ENCODE results near the gene TRIM37. TPM values are rescaled to one million over a fixed set of nuclear protein-coding genes. Genes with fewer than 3 reads are reported as not detected.

Gene TRIM37
- total and polyA plus RNA-seq, 2 of the 8 experiments (the other 6 are each of a cell fraction or from before 2014, with no cell fraction given), result 38.2 to 57.0 TPM

GRCh38 chr17:59084154-59084553 is 22.5 kb downstream of the TRIM37 start:
- POLR2A ChIA-PET (ENCODE audit: partially characterized antibody), result interaction anchor here (0.9 kb wide), 1 partner anchor 25 kb away, joined by 3 read pairs; no protein-coding TSS in a partner anchor
- Histone ChIP-seq H3K79me1 (ENCODE audit: low read depth, low read length) (no peaks in the 10 kb centered on the region), H3K18ac (ENCODE audit: extremely low read depth, low read length) (no peak overlapping the region), H3K56ac (replicated peaks; ENCODE audit: insufficient read length, low read depth, low read length) (no peak overlapping the region), H3K23me2 (ENCODE audit: low read depth, low read length) (no peaks in the 10 kb centered on the region), H2BK5ac (ENCODE audit: low read depth, low read length) (no peak overlapping the region), H3K4me1 (replicated peaks in 1 of 4; ENCODE audit: control insufficient read depth in 3 of 4, insufficient read depth in 4 of 4, low read length in 3 of 4) (no peaks in the 10 kb centered on the region), H3K4ac (replicated peaks; ENCODE audit: insufficient read length, low read depth, low read length) (no peak overlapping the region), H2BK120ac (replicated peaks; ENCODE audit: low read depth, low read length) (no peak overlapping the region), H4K8ac (ENCODE audit: extremely low read depth, insufficient read depth, low read length) (no peak overlapping the region), H3K4me2 (ENCODE audit: insufficient read depth in 1 of 2, low read depth in 2 of 2, low read length in 2 of 2) (no peak overlapping the region), H3K23ac (ENCODE audit: insufficient read length) (no peak overlapping the region), H2AK5ac (ENCODE audit: low read depth, low read length) (no peak overlapping the region), H3K9me3 (ENCODE audit: insufficient read depth in 2 of 2, low read depth in 1 of 2, low read length in 1 of 2) (no peaks in the 10 kb centered on the region), H4K5ac (ENCODE audit: insufficient read length, low read depth, low read length) (no peak overlapping the region), H2BK12ac (ENCODE audit: low read depth, low read length) (no peak overlapping the region), H4K20me1 (replicated peaks in 1 of 2; ENCODE audit: control insufficient read depth in 1 of 2, insufficient read depth in 2 of 2, low read length in 2 of 2) (peaks cover 2 to 3% of the 10 kb centered on the region in 2 experiments), H3K4me3 (ENCODE audit: extremely low read depth in 1 of 4, insufficient read depth in 2 of 4, low read depth in 3 of 4, low read length in 4 of 4) (no peak overlapping the region), H2BK20ac (ENCODE audit: low read length) (no peak overlapping the region), H3K36me3 (ENCODE audit: control insufficient read depth in 2 of 4, insufficient read depth in 4 of 4, low read length in 3 of 4) (peaks cover 0 to 40% (median 16%) of the 10 kb centered on the region in 4 experiments; a peak in 7 of 8 replicates), H2BK15ac (ENCODE audit: low read length) (no peak overlapping the region), H3K79me2 (ENCODE audit: control insufficient read depth in 1 of 2, insufficient read depth in 2 of 2, low read length in 2 of 2) (0 out of 4 replicates have a peak, but pooled peaks cover 0 to 5% of the 10 kb centered on the region in 2 experiments), H3K14ac (ENCODE audit: insufficient read length) (no peak overlapping the region), H2AFZ (ENCODE audit: low read length) (no peak overlapping the region), H3K9ac (replicated peaks in 1 of 4; ENCODE audit: extremely low read depth in 1 of 4, low read depth in 3 of 4, low read length in 3 of 4) (no peak overlapping the region), H3K27ac (ENCODE audit: low read depth, low read length) (no peak overlapping the region), H4K91ac (replicated peaks; ENCODE audit: insufficient read length, low read length) (no peak overlapping the region), H3K27me3 (replicated peaks in 1 of 4; ENCODE audit: control insufficient read depth in 3 of 4, extremely low read depth in 1 of 4, insufficient read depth in 3 of 4, low read length in 3 of 4) (no peaks in the 10 kb centered on the region)
- FAIRE-seq, result no peak
- CTCF ChIA-PET (ENCODE audit: partially characterized antibody), result no interaction called here
- WGBS, 2 experiments (ENCODE audit: extremely low coverage in 1 of 2, insufficient coverage in 1 of 2, insufficient read length in 1 of 2, insufficient replicate concordance in 2 of 2, low coverage in 1 of 2, low lambda C conversion rate in 2 of 2, missing lambda C conversion rate in 1 of 2), result 87% methylated on average over 4 of the region's 4 CpGs; no CpG with 5 or more reads in 1 of the 2 experiments
- no peak for DNase-seq (ENCODE audit: low read depth in 1 of 2, low spot score in 2 of 2)
- TF ChIP-seq CHD2 (IDR thresholded peaks at IDR 0.05; ENCODE audit: low read length), result no peak
- TF ChIP-seq BCL11A (IDR thresholded peaks at IDR 0.05; ENCODE audit: low read depth in 2 of 2, low read length in 2 of 2), result no peak
- no peak for TF ChIP-seq CHD1 (IDR thresholded peaks at IDR 0.05; ENCODE audit: low read depth, low read length)
- TF ChIP-seq TBP (IDR thresholded peaks at IDR 0.05; ENCODE audit: low read depth, low read length), result no peak
- TF ChIP-seq JUN (IDR thresholded peaks at IDR 0.05; ENCODE audit: low read depth, low read length), result no peak
- TF ChIP-seq CEBPB (IDR thresholded peaks at IDR 0.05; ENCODE audit: low read depth, low read length), result no peak
- TF ChIP-seq GTF2F1 (IDR thresholded peaks at IDR 0.05; ENCODE audit: borderline replicate concordance, low read depth, low read length), result no peak
- no peak for TF ChIP-seq HDAC6 (IDR thresholded peaks at IDR 0.05; ENCODE audit: low read depth, low read length)
- no peak for TF ChIP-seq JUND (IDR thresholded peaks at IDR 0.05; ENCODE audit: low read length)
- TF ChIP-seq ASH2L (IDR thresholded peaks at IDR 0.05; ENCODE audit: low read length), result no peak
- TF ChIP-seq, protein P1, sequence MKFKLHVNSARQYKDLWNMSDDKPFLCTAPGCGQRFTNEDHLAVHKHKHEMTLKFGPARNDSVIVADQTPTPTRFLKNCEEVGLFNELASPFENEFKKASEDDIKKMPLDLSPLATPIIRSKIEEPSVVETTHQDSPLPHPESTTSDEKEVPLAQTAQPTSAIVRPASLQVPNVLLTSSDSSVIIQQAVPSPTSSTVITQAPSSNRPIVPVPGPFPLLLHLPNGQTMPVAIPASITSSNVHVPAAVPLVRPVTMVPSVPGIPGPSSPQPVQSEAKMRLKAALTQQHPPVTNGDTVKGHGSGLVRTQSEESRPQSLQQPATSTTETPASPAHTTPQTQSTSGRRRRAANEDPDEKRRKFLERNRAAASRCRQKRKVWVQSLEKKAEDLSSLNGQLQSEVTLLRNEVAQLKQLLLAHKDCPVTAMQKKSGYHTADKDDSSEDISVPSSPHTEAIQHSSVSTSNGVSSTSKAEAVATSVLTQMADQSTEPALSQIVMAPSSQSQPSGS (IDR thresholded peaks at IDR 0.05; ENCODE audit: low read length), result no peak
- no peak for TF ChIP-seq SRF (IDR thresholded peaks at IDR 0.05; ENCODE audit: low read depth, low read length)
- no peak for TF ChIP-seq FOSL1 (IDR thresholded peaks at IDR 0.05; ENCODE audit: insufficient read depth, low read depth, low read length)
- no peak for TF ChIP-seq PHF8 (conservative IDR thresholded peaks at IDR 0.05; ENCODE audit: low read depth, low read length)

All from H1 (cell line).